ENCODE data around the gene ELAPOR2.
A peak's percentile ranks its signal among the peaks of the same experiment; 100 is the strongest.
"Not testable (repeated sequence)": the region's sequence is repeated elsewhere in the genome, so short reads cannot be mapped to it uniquely, and the experiment has no call there.

ELAPOR2 gene, protein sequence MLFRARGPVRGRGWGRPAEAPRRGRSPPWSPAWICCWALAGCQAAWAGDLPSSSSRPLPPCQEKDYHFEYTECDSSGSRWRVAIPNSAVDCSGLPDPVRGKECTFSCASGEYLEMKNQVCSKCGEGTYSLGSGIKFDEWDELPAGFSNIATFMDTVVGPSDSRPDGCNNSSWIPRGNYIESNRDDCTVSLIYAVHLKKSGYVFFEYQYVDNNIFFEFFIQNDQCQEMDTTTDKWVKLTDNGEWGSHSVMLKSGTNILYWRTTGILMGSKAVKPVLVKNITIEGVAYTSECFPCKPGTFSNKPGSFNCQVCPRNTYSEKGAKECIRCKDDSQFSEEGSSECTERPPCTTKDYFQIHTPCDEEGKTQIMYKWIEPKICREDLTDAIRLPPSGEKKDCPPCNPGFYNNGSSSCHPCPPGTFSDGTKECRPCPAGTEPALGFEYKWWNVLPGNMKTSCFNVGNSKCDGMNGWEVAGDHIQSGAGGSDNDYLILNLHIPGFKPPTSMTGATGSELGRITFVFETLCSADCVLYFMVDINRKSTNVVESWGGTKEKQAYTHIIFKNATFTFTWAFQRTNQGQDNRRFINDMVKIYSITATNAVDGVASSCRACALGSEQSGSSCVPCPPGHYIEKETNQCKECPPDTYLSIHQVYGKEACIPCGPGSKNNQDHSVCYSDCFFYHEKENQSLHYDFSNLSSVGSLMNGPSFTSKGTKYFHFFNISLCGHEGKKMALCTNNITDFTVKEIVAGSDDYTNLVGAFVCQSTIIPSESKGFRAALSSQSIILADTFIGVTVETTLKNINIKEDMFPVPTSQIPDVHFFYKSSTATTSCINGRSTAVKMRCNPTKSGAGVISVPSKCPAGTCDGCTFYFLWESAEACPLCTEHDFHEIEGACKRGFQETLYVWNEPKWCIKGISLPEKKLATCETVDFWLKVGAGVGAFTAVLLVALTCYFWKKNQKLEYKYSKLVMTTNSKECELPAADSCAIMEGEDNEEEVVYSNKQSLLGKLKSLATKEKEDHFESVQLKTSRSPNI

GRCh38 chr7:87059525-87060287, at the start of gene ELAPOR2:
ELAPOR2 (minus strand) TSS chr7:87059654; CDS start chr7:87059513, 141 bp downstream.
- peak; percentile 82 to 85 for DNase-seq

DNA sequence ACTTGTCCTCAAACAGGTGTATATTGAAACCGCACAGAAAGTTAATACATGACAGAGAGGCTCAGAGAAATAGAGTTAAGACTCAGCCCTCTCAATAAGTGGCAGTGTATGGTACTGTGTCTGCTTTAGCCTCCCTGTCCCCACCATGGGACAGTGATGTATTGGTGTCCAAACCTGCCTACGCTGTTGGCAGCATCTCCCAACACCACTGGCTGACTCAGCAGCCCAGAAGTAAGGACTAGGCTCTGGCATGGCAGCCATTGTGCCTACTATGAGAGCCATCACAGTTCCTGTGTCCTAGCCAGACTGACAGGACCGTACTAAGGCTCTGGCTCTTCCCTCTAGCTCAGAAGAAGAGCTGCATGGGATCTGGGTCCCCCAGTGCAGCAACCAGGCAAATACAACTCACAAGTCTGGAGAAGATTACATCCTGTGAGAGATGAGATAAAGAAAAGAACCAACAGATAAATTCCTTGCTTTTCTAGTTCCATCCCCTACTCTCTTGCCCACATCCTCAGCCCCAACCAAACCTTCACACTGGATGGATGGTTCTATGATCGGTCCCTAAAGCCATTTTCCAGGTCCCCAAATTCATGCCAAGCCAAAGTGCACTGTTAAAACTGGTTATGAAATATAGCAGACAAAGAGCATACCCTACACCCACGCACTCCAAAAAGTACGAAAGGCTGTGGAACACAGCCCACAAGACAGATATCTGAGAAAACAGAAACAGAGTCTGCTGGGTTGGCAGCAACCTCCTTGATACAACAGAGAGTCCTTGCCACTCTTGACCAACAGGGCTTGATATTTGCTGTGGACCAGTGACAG, 48.7 kb upstream of the ELAPOR2 start:
- DNase-seq: no peak

- DNase-seq: no peak
Measured at GRCh38 chr7:87106974-87107612, 47.6 kb upstream of the ELAPOR2 start.

- no peak for DNase-seq
Measured at GRCh38 chr7:87105401-87105800, 45.9 kb upstream of the ELAPOR2 start.

DNA sequence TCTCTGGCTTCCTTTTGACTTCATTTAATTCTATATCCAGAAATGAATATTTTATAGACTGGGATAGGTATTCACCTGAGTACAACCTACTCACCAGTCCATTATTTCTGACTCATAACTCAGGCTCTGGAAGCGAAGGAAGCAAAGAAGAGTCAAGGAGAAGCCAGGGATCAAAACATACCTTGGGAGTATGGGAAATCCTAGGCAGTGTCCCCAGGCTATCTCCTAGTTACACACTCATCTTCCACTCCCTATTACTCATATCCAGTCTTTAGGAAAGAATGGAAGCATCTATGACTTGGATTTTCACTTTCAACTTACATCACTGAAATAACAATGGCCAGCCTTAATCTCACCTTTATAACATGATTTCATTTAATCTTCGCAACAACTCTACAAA, 40.9 kb upstream of the ELAPOR2 start:
- DNase-seq: no peak

GRCh38 chr7:87097375-87097774, 37.9 kb upstream of the ELAPOR2 start:
- DNase-seq: not testable (repeated sequence)

GRCh38 chr7:87094322-87094721, 34.9 kb upstream of the ELAPOR2 start:
- no peak for DNase-seq

DNA sequence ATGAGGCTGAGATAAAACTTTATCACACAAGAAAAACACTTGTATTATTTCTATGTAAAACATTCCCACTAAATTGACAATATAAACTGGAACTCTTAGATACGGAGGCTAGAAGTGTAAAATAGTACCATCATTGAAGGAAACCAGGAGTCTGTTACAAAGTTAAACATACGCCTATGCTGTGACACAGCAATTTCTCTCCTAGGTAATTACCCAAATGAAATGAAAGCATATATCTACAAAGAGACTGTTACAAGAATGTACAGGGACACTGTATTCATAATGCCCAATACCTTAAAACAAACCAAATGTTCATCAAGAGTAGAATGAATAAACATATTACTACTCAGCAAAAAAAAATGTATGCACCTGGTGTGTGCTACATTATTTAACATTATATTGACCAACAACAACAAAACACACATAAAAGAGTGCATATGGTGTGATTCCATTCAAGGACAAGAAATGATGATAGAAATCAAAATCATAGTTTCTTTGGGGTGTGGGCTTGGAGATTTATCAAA, 33.2 kb upstream of the ELAPOR2 start:
- no peak for DNase-seq

DNA sequence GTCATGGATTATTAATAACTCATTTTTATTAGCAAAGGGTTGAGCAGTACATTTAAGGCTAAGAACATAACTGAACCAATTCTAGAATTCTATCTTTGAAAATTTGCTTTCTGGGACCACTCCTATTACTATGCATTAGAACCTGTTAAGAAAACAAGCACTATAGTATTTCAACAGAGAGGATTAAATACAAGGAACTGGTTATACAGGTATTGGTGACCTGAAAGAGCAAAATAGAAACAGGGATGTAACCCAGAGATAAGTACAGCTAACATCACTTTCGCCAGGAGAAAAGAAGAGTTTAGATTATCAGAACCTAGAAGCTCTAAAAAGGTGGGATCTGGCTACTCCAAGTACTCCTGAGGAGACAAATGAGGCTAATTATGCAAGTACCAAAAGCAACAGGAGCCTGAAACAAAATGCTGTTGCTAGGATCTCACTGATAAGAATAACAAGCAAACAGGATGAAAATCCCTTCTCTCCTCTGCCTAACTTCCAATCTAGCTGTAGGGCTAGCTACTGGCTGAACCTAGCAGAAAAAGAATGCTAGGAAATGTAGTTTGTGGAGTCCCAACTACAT, 32.1 kb upstream of the ELAPOR2 start:
- no peak for DNase-seq

GRCh38 chr7:87083865-87084519, 24.5 kb upstream of the ELAPOR2 start:
- DNase-seq: no peak

- no peak for DNase-seq
Measured at GRCh38 chr7:87082675-87083074, 23.2 kb upstream of the ELAPOR2 start.

GRCh38 chr7:87075671-87076404, 16.4 kb upstream of the ELAPOR2 start:
- DNase-seq: no peak

GRCh38 chr7:87067788-87068187, 8.3 kb upstream of the ELAPOR2 start:
- no peak for DNase-seq

DNA sequence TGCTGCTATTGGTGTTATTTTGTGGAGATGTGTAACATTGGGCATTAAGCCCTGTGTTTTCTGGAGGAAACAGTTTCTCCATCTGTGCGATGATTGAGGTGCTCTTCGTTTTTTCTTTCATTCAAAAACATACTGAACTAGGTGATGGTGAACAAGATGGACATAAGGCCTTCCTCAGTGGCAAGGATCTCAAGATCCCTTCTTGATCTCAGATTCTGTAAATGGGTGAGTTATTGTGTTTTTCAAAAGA, 759 bp upstream of the ELAPOR2 start:
- DNase-seq: no peak

DNA sequence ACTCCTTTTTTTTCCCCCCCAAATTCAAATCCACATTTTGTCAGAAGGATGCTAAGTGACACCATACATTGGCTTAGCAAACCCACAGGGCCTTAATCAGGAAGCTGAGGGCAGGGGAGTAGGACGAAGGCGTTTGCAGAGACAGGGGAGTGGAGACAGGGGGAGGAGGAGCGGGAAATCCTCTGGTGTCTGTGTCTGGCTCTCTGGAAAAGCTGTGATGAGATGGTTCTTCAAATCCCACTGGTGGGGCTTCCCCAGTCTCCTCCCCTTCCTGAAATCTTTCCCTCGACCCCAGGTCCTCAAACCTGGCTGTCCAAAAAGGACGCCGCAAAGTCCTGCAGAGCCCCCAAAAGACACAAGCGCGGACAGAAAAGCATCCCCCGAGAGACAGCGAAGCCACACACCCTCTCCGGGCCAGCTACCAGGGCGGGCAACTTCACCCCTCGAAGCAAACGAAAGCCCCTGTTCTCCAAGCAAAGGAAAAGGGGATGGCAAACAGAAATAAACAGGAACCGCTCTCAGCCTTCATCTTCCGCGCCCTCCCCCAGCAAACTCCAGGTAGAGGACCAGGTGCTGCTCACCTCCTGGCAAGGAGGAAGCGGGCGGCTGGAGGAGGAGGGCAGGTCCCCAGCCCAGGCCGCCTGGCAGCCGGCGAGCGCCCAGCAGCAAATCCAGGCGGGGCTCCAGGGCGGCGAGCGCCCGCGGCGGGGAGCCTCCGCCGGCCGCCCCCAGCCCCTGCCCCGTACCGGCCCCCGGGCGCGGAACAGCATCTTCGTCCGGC, 520 bp downstream of the ELAPOR2 start:
- peak; percentile 4 to 33 for DNase-seq

DNA sequence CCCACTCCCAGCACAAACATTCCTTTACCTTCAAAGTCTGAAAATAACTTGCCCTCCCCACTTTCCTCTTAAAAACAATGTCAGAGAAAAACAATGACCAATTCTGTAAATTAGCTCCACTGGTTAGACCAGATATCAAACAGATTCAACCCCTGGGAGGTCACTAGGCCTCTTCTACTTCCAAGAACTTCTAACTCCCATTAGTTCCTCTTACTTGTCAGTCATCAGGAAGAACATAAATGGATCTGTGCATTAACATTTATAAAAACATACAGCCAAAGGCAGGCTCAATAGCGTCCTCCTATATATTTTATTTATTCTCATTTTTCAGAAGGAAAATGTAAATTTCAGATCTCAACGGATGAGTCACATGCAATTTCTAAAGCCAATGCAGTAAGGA, 2.2 kb downstream of the ELAPOR2 start:
- DNase-seq: no peak

GRCh38 chr7:87056346-87056745, 3.1 kb downstream of the ELAPOR2 start:
- DNase-seq: no peak

DNA sequence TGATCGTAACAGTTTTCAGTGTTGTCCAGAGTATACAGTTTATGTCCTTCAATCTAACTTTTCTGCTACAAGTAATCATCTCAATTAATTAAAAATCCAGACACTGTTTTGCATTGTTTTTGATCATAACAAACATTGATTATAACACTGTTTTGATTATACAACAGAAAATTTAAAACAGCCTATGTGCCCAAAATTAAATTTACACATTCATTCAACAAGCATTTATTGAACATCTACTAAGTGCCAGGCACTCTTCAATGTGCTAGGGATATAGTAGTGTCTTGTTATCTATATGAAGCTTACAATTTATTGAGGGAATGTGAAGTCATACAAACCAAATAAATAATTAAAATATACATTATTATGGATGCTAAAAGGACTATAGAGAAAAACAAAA, 10.6 kb downstream of the ELAPOR2 start:
- DNase-seq: no peak

GRCh38 chr7:87046456-87046855, 13.0 kb downstream of the ELAPOR2 start:
- no peak for DNase-seq

All from hippocampal formation (tissue), 2 donors.